GM18870 (cell line): ENCODE measurements around the gene UCHL5.
A peak's percentile ranks its signal among the peaks of the same experiment; 100 is the strongest.
"Not testable (repeated sequence)": the region's sequence is repeated elsewhere in the genome, so short reads cannot be mapped to it uniquely, and the experiment has no call there.

Source experiments
- ATAC-seq: cut with Tn5 transposase; IDR thresholded peaks from one replicate; pipeline ENCODE4 v1.9.1; 2021; ENCODE audit warnings: moderate library complexity; ENCODE audit not compliant: unreplicated experiment

Gene UCHL5

GRCh38 chr1:193065954-193066353 is 6.8 kb upstream of the UCHL5 start:
- ATAC-seq, result no peak

DNA sequence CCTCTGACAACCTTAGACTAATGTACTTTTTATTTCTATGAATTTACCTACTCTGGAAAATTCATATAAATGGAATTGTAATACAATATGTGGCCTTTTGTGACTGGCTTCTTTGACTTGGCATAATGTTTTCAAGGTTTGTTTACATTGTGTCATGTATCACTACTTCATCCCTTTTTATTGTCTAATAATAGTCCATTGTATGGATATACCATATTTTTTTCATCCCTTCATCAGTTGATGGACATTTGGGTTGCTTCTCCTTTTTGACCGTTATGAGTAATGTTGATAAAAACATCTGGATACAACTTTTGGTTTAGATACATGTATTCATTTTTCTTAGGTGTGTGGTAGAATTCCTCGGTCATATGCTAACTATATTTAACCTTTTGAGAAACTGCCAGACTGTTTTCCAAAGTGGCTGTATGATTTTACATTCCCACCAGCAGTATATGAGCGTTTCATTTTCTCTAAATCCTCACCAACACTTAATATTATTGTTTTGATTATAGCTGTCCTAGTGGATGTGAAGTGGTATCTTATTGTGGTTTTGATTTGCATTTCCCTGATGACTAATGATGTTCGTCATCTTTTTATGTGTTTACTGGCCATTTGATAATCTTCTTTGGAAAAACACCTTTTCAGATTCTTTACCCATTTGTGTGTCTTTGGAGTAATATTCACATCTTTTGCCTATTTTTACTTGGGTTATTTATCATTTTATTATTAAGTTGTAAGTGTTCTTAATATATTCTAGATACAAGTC is 3.7 kb upstream of the UCHL5 start:
- ATAC-seq, result no peak

- ATAC-seq, result no peak
These were observed 1.8 kb upstream of the UCHL5 start for GRCh38 chr1:193060938-193061337.

DNA sequence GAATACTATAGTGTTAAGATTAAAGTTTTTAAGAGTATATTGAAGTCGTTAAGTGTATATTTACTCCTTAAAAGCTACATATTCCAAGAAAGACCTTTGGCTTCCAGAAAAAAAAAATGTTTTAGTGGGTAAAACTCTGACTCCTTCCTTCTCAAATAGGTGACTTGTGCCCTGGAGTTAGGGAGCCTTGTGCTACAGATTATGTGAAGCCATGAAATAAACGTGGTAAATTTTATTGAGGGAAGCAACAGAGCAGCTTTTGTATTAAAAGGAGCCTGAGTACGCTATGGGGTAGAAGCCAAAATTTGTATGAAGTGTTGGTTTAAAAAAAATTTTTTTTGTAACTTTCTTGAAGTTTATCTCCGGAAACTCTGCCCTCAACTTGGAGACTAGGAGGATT is 1.2 kb upstream of the UCHL5 start:
- ATAC-seq, result no peak

DNA sequence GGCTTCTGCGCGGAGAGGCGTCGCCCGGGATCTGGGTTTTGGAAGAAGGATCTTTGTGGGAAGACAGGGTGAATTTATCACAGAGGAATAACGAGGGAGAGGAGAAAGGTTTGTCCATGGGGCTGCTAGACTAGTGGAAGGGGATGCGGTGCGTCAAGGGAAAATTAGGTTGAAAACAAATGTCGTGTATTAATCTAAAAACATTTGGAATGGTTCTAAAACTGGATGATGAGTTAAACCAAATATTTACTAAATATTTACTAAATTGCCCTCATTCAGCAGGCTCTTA is 899 bp upstream of the UCHL5 start:
- no peak for ATAC-seq

DNA sequence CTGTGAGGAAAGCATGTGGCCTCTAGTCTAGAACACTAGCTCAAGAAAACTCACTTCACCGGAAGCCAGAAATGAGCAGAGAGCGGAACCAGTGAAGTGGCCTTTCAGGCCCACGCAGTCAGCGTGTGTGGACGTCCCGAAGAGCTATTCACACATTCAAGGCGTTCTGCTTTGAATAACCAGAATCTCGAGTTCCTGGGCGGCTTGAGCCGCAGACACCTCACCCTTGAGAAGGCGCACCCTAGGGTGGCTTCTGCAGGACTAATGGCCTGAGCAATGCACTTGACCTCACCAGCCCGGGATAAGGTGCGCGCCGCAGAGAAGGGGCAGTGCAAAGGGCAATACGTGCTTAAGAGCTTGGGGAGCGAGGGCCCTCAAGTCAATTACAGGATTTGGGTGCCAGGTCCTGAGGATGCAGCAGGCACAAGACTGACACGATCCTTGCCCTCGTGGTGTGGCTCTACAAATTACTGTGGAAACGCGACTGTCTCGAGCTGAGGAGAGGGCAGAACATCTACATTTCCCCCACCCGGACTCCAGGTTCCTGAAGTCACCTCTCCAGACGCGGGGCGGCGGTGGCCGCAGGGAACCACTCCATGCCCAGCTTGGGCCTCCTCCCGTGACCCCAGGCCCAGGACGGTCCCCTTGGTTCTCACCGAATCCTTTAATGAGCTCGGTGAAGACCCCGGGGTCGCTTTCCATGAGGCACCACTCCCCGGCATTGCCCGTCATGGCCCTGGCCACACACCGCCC is 455 bp downstream of the UCHL5 start:
- ATAC-seq, result peak; percentile 39

- no peak for ATAC-seq
These were observed 4.9 kb downstream of the UCHL5 start for GRCh38 chr1:193054169-193054675.

GRCh38 chr1:193048913-193049312 is 10.2 kb downstream of the UCHL5 start:
- not testable (repeated sequence) for ATAC-seq

GRCh38 chr1:193042766-193043691 is 16.1 kb downstream of the UCHL5 start:
- ATAC-seq, result no peak

DNA sequence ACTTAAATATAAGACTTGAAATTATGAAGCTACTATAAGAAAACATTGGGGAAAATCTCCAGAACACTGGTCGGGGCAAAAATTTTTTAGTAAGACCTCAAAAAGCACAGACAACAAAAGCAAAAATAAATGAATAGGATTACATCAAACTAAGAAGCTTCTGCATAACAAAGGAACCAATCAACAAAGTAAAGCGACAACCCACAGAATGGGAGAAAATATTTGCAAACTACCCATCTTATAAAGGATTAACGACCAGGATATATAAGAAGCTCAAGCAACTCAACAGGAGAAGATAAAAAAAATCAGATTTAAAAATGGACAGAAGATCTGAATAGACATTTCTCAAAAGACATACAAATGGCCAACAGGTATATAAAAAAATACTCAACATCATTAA is 19.1 kb downstream of the UCHL5 start:
- no peak for ATAC-seq

DNA sequence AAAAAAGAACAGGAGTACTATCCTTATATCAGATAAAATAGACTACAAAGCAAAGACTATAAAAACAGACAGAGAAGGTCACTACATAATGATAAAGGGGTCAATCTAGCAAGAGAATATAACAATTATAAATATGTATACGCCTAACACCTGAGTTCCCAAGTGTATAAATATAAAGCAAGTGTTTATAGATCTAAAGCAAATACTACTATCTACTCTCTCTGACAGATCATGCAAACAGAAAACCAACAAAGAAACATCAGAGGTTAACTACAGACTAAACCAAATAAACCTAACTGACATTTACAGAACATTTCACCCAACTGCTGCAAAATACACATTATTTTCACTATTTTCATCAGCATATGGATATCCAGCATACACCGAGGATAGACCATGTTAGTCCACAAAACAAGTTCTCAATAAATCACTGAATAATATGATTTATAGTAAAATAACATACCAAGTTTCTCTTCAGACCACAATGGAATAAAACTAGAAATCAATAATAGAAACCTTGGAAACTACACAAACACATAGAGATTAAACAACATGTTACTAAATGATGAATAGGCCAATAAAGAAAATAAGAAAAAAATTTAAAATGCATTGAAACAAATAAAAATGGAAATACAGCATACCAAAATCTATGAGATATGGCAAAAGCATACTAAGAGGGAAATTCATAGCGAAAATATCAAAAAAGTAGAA is 22.7 kb downstream of the UCHL5 start:
- ATAC-seq, result no peak

- ATAC-seq, result no peak
These were observed 25.6 kb downstream of the UCHL5 start for GRCh38 chr1:193033610-193034009.

DNA sequence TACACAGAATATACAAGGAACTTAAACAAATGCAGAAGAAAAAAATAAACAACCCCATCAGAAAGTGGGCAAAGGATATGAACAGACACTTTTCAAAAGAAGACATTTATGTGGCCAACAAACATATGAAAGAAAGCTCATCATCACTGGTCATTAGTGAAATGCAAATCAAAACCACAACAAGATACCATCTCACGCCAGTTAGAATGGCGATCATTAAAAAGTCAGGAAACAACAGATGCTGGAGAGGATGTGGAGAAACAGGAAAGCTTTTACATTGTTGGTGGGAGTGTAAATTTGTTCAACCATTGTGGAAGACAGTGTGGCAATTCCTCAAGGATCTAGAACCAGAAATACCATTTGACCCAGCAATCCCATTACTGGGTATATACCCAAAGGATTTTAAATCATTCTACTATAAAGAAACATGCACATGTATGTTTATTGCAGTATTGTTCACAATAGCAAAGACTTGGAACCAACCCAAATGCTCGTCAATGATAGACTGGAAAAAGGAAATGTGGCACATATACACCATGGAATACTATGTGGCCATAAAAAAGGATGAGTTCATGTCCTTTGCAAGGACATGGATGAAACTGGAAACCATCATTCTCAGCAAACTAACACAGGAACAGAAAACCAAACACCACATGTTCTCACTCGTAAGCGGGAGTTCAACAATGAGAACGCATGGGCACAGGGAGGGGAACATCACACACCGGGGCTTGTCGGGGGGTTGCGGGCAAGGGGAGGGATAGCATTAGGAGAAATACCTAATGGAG is 26.3 kb downstream of the UCHL5 start:
- ATAC-seq, result not testable (repeated sequence)

DNA sequence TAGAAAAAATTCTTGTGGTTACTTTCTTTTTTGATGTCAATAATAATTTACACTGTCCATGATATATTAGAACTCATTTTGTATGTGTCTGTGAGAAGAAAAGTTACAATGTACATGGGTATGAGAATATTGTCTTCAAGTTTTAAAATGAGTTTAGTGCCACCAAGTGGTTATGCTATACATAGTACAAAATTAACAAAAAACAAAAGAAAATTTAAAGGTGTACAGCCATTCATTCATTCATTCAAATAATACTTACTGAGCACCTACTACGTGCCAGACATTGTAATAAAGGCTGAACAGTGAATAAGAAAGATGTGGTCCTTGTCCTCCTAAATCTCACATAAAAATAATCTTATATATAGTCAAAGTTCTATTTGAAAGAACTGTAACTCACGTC is 27.7 kb downstream of the UCHL5 start:
- ATAC-seq, result peak; percentile 63

DNA sequence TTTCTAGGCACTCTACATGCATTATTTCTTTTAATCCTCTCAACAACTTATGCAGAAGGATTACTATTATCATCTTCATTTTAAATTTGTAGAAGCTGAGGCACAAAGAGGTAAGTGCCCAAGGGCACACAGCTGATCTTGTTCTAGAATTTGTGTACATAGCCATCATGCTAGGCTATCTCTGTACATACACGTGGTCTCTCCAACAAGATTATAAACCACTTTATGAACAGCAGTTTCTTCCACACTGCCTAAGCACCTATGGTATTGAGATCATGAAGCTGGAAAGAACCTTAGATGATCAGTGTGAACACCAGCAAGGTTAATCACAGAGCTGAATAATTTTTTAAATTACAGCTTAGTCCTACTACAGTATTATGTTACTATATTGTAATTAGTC is 28.9 kb downstream of the UCHL5 start:
- ATAC-seq, result no peak

GRCh38 chr1:193025218-193025617 is 33.9 kb downstream of the UCHL5 start:
- ATAC-seq, result no peak

DNA sequence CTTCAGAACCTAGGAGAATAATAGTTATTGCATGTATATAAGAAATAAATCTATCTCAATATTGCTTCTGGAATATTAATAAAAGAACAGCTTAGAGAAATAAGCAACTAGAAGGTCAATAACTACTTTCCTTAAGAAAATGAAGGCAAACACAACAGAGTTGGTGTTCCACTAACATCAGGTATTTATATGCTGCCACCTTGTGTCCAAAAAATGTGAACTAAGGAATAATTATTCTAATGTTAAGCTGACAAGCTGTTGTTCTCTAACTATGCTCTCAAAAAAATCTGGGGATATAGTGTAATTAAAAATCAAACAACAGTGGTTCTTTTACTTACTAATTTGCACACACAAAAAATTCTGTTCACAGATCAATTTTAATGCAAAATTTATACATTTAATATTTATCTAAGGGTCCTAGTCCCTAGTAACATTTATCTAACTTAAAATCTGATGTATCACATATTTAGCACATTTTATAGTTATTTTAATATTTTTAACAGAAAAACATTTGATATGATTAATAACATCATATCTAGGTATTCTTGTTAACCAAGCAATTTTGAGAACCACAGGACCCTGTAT is 39.6 kb downstream of the UCHL5 start:
- peak; percentile 78 for ATAC-seq

DNA sequence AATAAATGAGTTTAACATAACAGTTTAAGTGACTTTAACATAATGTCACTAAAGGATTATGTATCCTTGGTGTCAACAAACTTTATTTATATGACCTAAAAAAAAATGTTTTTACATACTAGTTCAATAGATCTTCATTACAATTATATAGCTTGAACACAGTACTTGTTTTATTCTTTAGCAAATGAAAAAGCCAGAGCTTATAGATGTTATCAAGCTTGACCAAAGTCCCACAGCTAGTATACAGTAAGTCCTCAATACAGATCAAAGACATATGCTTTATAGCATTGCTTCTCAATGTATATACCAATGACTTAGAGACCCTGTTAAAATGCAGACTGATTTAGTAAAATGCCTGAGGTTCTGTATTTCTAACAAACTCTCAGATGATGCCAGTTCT is 42.4 kb downstream of the UCHL5 start:
- no peak for ATAC-seq

GRCh38 chr1:193014400-193014799 is 44.8 kb downstream of the UCHL5 start:
- ATAC-seq, result no peak

- no peak for ATAC-seq
These were observed 45.5 kb downstream of the UCHL5 start for GRCh38 chr1:193013707-193014106.
